IPS DF 4.7 (cell line): ENCODE results near the gene RERG.
"Not testable (repeated sequence)": the region's sequence is repeated elsewhere in the genome, so short reads cannot be mapped to it uniquely, and the experiment has no call there.

Experiments
- DNase-seq: peaks from one replicate; pipeline ENCODE4 v3.0.0-alpha.2; 2013; ENCODE audit warnings: low spot score; ENCODE audit errors: extremely low read depth

The RERG gene

DNA sequence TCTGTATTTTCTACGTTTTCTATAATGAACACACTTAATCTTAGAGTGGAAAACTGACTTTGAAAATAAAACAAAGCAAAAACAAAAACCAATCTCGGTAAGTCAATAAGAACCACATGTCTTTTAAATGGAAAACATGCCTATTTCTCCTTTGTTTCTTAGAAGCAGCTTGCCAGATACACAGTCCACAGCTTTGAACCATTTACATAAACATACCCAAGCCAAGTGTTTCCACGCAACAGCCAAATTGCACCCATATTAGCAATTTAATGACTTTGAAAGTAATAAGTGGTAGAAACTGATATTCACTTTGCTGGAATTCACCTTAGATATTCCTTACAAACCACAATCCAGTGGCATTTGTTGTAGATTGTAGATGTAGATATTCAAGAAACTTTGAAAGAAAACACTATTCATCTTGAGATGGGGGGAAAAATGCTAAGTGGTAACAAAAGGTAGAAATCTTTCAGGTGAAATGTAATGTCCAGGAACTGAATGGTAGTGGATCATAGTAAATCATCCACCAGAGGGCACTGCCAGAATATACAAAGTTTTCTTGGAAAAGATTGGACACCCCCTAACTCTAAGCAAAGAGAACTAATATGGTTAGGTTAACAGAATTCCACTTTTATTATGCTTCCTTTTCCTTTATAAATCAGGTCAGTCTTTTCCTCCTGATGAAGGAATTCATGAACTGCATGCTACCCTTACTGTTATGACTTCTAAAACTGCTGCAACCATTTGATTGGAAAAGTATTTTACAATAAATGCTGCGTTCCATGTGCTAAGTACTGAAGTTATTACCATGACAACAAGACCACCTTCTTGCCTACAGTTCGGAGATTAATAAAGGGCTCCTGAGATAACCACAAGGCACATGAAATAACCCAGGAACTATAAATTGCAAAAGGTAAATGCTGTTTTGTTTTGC is 69.8 kb downstream of the RERG start:
- DNase-seq: no peak

DNA sequence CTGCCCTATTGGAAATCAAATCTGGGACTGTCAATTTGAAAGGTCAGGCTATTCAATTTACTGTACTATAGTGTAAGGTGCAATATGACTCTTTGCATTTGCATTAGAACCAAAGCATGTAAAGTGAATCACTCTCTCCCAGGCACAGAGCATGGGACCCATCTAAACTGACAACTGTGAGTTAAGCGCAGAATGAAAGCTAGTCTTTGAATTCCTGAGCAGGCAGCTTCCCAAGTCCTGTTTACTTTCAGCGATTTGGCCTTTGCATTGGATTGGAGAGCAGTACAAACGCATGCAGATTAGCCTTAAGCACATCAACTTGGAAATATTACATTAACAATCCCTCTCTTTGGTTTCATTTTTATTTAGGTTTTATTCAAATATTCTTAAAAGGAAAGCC is 74.6 kb downstream of the RERG start:
- DNase-seq: no peak

DNA sequence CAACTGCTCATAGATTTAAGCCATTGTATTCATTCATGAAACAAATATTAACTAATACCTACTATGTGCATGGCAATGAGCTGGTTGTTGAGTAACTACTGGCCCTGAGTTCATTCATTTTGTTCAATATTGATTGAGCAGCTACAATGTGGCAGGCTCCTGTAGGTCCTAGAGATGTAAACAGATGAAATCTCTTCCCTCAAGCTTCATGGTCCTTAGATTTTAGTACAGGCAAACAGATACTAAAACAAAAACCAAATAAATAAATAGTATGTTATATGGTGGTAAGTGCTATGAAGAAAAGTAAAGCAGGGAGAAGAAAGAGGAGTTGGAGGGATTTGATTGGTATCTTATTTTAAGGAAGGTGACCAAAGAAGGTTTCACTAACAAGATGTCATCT is 77.8 kb downstream of the RERG start:
- no peak for DNase-seq

DNA sequence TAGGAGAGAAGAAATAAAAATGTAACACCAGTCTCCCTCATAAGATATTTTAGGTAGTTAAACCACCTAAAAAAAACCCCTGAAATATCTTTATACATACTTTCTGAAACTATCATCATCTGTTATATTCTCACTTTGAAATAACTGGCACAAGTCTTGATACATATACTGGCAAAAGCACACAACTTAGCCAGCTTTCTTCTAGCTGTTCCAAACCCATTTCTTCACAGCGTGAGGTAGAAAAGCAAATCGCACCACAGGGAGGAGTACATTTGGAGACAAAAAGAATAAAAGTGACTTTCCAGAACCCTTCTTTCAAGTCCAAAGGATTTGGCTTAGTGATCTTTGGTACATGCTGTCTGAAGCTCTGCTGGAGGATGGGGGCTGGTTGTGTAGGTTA is 78.5 kb downstream of the RERG start:
- DNase-seq: no peak

DNA sequence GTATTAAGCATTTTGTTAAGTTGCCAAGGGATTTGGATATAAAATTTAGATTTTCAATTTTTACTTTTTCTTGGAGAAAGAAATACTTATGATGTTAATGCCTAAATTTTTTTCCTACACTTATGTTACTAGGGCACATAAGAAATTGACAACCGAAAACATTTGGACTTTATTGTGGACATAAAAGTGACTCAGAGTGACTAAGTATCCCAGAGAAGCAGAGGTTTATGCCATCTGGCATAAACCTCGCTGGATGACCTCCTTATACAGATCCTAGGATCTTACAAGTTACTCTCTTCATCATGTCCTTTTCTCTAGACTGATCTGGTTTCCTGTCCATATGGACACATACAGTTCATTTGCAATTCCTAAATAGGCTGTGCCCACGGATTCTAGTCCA is 89.8 kb downstream of the RERG start:
- no peak for DNase-seq

DNA sequence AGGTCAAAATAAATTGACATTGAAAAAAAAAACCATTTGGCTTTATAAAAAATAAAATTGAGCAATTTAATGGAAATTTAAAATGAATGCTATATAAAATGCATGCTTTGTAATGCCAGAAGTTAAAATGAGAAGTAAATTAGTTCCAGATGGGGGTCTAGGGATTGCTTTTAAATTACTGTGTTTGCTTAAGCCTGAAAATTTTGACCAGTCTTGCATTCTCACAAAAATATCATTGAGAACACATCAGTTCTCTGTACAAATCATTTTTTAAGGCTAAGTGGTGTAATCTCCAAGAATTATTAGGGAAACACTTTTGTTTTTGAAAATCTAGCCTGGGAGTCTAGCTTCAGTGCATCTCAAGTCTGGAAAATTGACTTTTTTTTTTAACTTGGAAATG is 90.7 kb downstream of the RERG start:
- DNase-seq: no peak

DNA sequence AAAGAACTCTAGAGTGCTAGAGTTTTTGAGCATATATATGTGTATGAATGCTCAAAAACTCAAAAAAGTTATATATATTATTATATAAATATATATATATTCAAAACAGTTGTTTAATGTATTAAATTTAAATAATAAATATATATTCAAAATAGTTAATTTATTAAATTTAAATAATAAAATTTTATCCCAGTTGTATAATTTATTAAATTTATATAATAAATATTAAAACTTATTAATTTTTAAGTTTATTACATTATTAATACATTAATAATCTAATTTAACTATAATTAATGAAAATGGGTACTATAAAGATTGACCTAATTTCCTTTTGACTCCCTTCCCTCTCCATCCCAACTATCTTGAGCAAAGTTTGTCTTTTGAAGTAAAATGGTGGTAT is 97.8 kb downstream of the RERG start:
- no peak for DNase-seq

DNA sequence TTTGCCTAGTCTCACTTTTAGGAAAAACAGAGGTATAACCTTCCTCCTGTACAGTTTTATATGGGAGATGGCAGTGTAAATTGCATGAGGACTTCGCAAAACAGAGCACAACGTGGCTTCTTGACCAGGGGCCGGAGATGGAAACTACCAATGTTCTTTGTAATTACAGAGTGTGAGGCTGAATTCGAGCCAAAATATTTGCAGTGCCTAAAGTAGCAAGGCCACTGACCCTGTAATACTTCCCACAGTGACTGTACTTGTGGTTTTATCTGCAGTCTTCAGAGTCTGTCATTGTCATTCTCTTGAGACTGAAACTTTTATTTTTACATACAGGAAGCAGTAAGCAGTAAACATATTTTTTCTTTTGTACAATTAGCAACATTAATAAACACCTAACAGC is 98.9 kb downstream of the RERG start:
- DNase-seq: no peak

DNA sequence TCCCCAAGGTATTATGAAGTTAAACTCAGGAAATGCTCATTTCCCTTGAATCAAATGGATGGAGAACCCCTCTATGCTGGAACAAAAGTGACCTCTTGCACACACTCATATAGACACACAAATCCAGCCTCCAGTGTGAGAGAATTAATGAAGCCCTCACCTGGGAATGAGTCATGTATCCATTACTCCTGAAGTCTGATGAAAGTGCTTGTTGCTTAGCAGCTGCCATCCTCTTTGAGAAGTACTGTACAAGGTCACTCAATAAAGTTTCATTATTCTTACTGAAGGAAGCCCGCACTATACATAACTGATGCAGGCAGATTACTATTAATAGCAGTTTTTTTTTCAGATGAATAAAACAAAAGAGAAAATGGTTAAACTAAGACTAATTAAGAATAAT is 102.3 kb downstream of the RERG start:
- no peak for DNase-seq

DNA sequence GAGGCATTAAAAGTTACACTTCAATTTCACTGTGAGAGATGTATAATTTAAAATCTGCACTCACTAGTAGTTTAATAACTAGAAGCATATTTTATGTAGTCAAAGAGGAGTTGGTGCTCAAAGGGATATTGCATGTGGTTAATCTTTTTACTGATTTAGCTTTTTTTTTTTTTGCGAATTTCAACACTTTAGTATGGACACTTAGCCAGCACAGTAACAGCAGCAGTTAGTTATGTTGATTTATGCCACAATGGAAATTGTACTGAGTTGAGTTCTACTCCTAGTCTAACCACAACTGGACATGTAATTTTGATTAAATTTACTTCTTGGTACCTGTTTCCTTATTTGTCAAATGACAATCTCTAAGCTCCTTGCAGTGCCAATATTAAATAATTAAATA is 104.2 kb downstream of the RERG start:
- no peak for DNase-seq

DNA sequence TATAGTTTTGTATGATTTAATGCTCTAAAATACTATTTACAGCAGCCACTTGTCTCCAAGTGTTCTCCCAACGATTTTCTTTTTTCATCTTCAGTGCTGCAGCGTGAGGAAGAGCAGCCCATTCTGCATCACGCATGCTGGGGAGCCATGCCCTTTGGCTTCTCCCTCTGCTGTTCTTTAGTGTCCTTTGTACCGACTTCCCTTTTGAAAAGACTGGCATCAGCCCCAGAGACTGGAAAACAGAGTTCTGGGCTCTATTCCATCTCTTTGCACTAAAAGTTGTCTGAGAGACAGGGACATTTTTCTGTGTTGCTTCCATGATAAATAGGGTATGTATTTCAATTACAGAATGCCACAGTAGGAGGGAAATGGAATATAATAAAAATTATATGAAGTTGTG is 105.1 kb downstream of the RERG start:
- DNase-seq: no peak

DNA sequence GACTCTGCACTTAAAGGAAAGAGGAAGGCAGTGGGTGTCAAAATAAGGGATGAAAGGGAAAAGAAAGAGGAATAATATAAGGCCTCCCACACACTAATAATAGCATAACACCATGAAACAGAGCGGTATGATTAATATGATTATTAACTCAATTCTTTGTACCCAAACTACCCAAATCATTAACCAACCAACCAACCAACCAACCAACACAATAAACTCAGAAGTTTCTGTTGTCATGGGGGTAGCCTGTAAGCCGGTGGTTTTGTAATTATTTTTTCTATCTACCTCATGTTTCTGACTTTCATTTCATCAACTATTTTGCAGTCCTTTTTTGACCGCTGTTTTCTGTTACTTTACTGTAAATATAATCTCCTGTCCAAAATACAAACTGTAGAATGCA is 105.8 kb downstream of the RERG start:
- no peak for DNase-seq

DNA sequence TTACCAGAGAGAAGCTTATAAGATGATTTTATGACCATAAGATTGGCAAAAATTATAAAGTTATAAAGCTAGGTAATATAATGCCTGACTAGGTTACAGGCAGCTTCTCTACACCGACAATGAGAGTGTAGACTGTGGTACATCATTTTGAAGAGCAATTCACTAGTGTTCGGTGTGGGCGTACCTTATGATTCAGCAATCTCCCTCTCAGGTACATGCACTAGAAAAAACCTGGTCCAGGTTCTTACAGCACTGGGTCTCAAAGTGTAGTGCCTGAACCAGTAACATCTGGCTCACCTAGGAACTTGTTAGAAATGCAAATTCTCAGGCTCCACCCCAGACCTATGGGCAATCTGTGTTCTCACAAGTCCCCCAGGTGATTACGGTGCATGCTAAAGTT is 106.7 kb downstream of the RERG start:
- DNase-seq: no peak

DNA sequence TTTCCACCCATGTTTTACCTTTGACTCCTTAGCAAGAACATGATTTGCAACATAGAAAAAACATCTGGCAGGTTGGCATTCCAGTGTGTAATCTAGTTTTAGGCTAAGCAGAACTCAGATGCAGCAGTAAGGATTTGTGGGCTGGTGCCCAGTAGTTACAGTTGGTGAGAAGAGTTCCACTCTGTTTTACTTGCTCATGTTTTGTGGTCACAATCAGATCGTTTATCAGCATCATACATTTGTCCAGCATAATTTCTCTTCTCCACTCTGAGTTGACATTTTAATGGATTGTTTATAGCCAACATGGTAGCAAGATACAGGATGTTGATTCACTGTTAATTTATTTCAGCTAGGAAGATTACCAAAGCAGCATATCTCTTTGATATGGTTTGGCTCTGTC is 128.4 kb downstream of the RERG start:
- no peak for DNase-seq

DNA sequence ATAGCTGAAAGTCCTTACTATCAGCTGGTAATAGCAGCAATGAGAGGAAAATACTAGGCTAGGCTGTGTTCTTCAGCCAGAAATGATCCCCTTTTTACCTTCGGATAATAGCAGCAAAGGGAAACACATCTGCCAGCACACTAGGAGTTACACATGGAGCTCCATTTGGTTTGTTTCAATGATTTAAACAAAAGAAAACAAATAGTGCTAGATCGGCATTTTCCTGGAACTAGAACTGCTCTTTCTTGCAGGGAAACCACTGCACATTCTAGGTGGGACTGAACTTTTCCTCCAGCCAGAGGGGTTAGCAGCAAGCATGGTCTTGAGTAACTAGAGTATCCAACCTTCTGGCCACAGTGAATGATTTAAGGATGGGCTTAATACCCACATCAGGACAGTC is 130.8 kb downstream of the RERG start:
- DNase-seq: no peak

DNA sequence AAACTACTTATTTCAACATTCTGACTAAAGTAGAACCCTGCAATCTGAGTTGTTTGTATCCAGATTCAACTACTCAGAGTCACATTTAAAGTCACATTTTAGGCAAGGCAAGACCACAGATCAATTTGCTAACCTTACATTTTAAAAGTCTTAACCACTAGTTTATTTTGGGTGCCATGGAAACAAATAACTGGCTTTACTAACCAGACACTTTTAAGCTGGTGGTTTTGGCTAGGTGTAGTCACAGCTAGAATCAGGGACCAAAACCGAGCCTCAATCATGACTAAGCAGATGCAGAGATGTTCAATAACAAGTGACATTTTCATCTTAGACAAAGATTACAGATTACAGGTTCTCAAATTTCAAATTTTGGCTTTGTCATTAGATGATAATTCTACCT is 133.1 kb downstream of the RERG start:
- no peak for DNase-seq

DNA sequence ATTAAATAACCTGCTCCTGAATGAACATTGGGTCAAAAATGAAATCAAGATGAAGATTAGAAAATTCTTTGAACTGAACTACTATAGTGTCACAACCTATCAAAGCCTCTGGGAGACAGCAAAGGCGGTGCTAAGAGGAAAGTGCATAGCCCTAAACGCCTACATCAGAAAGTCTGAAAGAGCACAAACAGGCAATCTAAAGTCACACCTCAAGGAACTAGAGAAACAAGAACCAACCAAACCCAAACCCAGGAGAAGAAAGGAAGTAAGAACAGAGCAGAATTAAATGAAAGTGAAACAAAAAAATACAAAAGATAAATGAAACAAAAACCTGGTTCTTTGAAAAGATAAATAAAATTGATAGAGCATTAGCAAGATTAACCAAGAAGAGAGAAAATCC is 143.5 kb downstream of the RERG start:
- not testable (repeated sequence) for DNase-seq

DNA sequence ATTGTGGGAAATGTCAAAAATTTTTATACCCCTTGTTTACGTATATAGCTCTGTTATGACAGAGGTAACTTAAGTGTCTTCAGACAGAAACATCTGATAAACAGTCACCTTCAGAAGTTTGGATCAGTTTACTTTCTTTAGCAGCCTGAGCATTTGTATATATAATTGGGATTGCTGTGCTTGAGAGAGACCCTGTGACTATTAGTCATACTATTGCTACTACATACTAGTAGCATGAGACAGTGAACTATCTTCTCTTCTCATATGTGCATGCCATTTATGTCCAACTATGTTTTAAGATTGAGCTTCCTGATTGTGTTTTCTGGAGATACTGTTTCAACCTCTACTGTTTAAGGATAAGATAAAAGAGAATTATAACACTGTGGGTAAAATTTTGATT is 146.9 kb downstream of the RERG start:
- DNase-seq: no peak

DNA sequence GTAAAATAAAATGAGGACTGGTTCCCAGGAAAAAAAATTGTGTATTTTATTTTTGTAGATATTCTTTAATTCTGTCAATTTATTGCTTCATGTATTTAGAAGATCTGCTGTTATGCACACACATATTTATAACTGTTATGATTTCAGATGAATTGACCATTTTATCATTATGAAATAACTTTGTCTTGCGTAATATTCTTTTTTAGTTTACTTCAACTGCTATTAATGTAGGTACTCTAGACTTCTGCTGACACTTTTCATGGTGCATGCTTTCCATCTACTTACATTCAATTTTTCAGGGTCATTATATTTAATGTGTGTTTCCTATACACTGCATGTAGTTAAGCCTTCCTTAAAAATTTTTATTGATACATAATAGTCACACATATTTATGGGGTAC is 162.1 kb downstream of the RERG start:
- DNase-seq: no peak
